ENCODE data around the gene CBLB.
"Not testable (repeated sequence)": the region's sequence is repeated elsewhere in the genome, so short reads cannot be mapped to it uniquely, and the experiment has no call there.

The CBLB gene

DNA sequence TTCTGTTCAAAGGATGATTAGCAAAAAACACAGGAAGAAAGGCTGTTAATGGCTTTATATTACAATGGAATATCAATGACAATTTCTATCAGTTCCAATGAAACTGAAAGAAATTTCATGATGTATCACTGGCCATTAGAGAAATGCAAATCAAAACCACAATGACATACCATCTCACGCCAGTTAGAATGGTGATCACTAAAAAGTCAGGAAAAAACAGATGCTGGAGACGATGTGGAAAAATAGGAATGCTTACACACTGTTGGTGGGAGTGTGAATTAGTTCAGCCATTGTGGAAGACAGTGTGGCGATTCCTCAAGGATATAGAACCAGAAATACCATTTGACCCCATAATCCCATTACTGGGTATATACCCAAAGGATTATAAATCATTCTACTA is 53.5 kb downstream of the CBLB start:
- DNase-seq, result not testable (repeated sequence)

DNA sequence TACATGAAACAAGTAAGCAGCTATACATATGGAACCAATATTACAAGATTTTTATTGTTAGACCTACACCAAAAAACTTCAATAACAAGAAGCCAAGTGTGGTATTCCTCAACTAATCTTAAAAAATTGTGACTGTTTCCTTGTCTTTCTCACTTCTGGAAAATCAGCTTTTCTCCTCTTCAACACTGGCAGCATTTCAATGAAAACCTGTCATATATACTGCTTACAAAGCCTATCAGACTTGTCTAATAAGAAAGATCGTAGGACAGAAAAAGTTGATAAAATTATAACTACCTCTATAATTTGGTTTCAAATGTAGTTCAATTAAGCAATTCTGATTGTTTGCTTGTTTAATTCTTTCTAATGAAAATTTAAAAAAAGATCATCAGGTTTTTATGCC is 55.1 kb downstream of the CBLB start:
- DNase-seq, result no peak

GRCh38 chr3:105812194-105812586 is 56.6 kb downstream of the CBLB start:
- no peak for DNase-seq

DNA sequence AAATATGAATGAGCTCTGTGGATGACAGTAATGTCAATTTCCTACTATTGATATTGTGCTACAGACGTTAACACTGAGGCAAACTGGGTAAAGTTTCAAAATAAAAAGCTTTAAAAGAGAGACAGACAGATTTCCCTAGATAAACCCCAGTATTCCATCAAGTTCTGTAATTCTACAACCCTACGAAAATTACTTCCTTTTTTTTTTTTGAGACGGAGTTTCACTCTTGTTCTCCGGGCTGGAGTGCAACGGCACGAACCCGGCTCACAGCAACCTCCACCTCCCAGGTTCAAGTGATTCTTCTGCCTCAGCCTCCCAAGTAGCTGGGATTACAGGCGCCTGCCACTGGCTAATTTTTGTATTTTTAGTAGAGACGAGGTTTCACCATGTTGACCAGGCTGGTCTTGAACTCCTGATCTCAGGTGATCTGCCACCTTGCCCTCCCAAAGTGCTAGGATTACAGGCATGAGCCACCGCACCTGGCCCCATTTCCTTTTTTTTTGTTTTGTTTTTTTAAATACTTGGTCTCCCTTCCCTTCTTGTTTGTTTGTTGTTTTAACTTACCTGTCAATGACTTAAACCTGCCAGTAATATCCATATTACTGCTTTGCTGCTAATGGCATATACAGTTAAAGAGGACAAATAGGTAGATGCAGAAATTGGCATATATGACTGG is 57.2 kb downstream of the CBLB start:
- no peak for DNase-seq

DNA sequence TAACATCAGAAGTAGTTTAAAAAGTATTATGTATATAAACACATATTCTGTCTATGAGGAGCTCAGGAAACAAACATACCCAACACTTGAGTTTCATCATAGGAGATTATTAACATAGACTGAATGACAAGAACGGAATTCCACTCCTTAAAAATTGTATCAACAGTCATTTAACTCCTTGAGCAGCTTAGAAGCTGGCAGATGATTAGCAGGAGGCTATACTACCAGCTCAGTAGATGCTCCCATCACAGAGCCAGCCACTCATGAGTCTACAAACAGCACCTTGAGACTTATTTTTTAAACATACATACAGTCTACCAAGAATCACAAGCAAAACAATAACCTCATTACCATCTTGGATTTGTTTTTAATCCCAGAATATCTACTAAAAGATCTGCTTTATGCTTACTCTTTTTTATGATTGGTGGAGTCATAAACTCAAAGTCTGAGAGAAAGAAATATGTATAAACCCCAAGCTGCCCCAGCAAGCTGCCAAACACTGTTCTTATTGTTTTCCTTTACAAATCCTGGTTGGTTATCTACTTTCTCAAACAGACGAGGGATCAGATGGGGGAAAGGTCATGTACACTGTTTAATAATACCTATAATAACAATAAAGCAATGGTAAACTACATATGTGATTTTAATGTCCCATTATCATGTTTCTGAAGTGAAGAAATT is 59.5 kb downstream of the CBLB start:
- no peak for DNase-seq

DNA sequence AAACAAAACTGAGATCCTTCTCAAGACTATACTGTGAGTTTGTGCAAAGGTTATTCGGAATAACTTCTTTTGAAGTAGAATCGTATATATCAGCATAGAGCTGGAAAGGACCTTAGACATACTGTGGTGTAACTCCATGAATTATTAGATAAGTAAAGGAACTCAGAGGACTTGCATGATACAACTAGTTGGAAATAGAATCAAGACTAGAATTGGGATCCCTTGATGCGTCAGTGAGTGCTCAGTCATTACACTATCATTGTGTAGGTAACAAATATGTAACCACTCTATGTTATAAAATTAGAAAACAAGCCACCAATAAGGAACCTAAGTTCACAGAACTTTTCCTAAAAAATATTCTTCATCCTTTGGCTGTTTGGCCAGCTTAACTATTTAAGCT is 61.1 kb downstream of the CBLB start:
- DNase-seq, result no peak

- DNase-seq, result no peak
These were observed 61.7 kb downstream of the CBLB start for GRCh38 chr3:105807146-105807545.

- DNase-seq, result no peak
These were observed 62.5 kb downstream of the CBLB start for GRCh38 chr3:105806359-105806758.

GRCh38 chr3:105805404-105805803 is 63.4 kb downstream of the CBLB start:
- DNase-seq, result no peak

- DNase-seq, result no peak
These were observed 66.6 kb downstream of the CBLB start for GRCh38 chr3:105802118-105802706.

DNA sequence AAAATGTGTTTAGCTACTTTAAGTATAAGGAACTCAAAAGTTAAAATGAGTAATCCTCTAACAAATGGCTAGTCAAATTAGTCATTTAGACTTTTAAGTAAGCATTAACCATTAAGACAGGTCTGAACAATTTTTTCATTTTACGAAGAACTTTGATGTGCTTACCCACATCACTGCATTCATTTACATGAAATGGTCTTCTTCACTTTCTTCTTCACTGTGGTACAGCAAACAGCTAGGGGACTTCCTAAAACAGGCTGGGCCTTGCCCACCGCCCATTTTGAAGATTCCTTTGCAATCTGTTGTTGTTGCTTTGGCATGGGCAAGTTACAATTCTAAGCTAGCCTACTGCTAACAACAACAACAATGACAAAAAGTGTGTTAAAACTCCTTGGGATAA is 67.4 kb downstream of the CBLB start:
- DNase-seq, result no peak

DNA sequence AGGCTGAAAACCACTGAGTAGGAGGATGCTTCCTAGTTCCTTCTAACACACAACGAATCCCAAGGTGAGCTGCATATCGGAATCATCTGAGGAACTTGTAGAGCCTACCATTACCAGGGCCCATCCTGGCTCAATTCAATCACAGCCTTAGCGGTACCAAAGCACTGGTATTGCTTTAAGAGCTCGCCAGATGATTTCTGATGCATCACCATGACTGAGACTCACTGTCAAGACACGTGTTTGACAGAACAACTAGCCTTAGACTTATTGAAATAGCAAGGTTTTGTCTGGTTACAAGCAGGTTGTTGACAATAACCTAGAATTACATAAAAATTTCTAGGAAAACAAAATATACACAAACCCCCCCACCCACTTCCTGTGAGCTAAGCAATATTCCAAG is 68.5 kb downstream of the CBLB start:
- no peak for DNase-seq

GRCh38 chr3:105799286-105799685 is 69.5 kb downstream of the CBLB start:
- no peak for DNase-seq

GRCh38 chr3:105798381-105798934 is 70.4 kb downstream of the CBLB start:
- no peak for DNase-seq

- DNase-seq, result no peak
These were observed 75.8 kb downstream of the CBLB start for GRCh38 chr3:105793040-105793439.

- DNase-seq, result no peak
These were observed 76.7 kb downstream of the CBLB start for GRCh38 chr3:105791919-105792786.

GRCh38 chr3:105791131-105791530 is 77.7 kb downstream of the CBLB start:
- no peak for DNase-seq

DNA sequence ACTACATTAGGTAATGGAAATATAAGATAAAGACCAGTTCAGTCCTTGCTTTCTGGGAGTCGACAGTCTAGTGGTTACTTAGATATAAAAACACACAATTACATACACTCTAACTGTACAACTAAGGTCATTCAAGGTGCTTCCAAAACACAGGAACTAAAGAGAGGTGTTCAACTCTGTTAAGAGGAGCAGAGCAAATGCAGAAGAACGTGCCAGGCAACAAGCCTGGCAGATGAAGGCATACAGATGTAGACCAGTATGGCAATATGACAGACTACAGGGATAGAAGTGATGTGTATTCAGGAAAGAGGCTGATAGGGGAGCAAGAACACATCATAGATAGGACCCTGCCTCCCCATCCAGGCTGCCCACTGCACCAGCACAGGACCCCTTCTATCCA is 78.3 kb downstream of the CBLB start:
- no peak for DNase-seq

DNA sequence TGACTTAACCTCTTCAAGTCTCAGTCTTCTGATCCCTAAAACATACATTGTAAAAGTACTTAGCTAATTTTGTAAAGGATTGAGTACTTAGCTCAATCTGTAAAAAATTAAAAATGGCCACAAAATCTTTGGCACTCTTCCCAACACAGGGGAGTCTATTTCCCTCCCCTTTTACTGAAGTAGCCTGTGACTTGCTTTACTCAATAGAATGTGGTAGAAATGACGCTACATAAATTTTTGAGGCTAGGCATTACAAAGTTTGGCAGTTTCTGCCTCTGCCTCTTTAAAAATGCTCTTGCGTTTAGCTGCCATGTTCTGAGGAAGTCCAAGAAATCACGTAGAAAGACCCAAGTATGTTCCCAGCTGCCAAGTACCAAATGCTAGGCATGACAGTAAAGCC is 80.2 kb downstream of the CBLB start:
- no peak for DNase-seq

DNA sequence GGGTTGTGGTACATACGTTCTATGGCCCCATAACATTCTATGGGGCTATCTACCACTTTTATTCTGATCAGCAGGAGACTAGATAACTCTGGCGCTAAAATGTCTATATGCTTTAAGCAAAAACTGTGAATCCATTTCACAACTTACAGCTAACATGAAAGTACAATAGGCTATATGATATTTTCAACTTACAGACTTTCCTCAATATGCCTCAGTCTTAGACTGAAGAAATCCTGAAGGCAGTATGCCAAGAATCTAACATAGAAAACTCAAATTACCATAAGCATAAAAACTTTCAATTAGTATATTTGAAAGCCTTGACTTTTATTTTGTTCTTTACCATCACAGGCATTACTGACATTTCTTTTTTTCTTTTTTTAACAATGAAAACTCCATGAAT is 81.4 kb downstream of the CBLB start:
- DNase-seq, result no peak

DNA sequence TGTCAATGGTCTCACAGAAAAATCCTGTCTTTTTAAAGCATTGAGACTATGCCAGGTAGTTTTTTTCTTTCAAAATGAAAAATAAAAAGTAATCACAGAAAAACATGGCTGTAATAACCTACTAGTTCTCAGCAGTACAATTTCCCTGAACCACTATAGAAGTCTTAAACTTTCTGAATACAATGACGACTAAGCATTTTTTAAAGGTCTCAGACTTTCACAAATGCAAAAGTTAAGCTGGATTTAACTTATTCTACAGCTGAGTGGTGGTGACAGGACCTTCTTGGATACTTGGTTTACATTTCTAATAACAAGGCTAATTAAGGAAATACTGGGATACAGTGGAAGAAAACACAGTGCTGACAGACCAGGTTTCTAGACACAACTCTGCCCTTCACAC is 81.8 kb downstream of the CBLB start:
- no peak for DNase-seq

- DNase-seq, result no peak
These were observed 82.6 kb downstream of the CBLB start for GRCh38 chr3:105786241-105786640.

- DNase-seq, result no peak
These were observed 83.0 kb downstream of the CBLB start for GRCh38 chr3:105785803-105786202.
